ENCODE results near the gene KLF2. TPM values are rescaled to one million over a fixed set of nuclear protein-coding genes. Genes with fewer than 3 reads are reported as not detected.

The KLF2 gene
- 14.6 to 29.9 TPM (median 29.3 TPM) in 5 replicates for total RNA-seq (2022; extraction: Qiagen RNA extraction)

DNA sequence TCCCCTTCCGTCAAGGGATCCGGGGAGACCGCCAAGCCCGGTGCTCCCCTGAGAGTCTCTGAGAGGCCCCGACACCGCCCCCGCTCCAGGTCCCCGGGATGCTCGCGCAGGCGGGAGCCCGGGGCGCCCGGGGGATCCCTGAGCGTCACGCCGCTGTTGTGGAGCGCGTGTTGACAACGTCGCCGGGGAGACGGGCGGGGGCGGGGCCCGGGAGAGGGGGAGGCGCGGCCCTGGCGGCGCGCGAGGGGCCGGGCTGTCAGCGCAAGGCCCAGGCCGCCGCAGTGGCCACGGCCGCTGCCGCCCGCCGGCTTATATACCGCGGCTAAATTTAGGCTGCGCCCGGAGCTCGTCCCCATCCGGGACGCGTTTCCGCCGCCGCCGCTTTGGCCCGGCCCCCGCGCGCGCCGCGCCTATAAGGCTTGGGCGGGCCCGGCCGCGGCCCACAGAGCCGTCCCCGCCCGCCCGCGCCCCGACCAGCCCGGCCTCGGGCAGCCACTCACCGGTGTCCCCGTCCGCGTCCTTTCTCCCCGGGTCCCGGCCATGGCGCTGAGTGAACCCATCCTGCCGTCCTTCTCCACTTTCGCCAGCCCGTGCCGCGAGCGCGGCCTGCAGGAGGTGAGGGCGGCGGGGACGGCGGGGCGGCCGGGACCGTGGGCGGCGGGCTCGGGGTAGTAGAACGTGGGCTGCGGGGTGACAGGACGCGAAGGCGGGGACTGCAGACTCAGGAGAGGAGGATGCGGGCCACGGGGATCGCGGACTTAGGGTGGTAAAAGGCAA is at the start of gene KLF2:
KLF2 (plus strand) TSS at position 443 of the 777 bp plus-strand sequence; CDS start at position 541, 98 bp downstream.

Other genes starting within 250 kb of the KLF2 start
- gene TPM4, start 248.3 kb upstream of the KLF2 start, total RNA-seq (2022; extraction: Qiagen RNA extraction) = 385 to 500 TPM (median 468 TPM) in 5 replicates
- 47.1 to 83.7 TPM (median 48.3 TPM) in 5 replicates for gene RAB8A, start 212.9 kb upstream of the KLF2 start, total RNA-seq (2022; extraction: Qiagen RNA extraction)
- 0.08 to 0.12 TPM (median 0.09 TPM) in 3 of 5 replicates, not detected in the others for gene HSH2D, start 181.1 kb upstream of the KLF2 start, total RNA-seq (2022; extraction: Qiagen RNA extraction)
- gene CIB3, start 151.3 kb upstream of the KLF2 start, total RNA-seq (2022; extraction: Qiagen RNA extraction) = not detected in 5 replicates
- gene FAM32A, start 139.4 kb upstream of the KLF2 start, total RNA-seq (2022; extraction: Qiagen RNA extraction) = 93.0 to 102 TPM (median 95.1 TPM) in 5 replicates
- 55.4 to 68.7 TPM (median 67.7 TPM) in 5 replicates for gene AP1M1, start 126.9 kb upstream of the KLF2 start, total RNA-seq (2022; extraction: Qiagen RNA extraction)
- gene EPS15L1, start 147.1 kb downstream of the KLF2 start, total RNA-seq (2022; extraction: Qiagen RNA extraction) = 14.0 to 17.6 TPM (median 15.6 TPM) in 5 replicates
- 0.28 TPM in 1 of 5 replicates, not detected in the others for gene CALR3, start 171.3 kb downstream of the KLF2 start, total RNA-seq (2022; extraction: Qiagen RNA extraction)
- 2.5 to 2.9 TPM (median 2.9 TPM) in 5 replicates for gene C19orf44, start 171.6 kb downstream of the KLF2 start, total RNA-seq (2022; extraction: Qiagen RNA extraction)
- 27.5 to 34.4 TPM (median 29.9 TPM) in 5 replicates for gene CHERP, start 217.6 kb downstream of the KLF2 start, total RNA-seq (2022; extraction: Qiagen RNA extraction)
- 15.3 to 19.3 TPM (median 18.8 TPM) in 5 replicates for gene SLC35E1, start 247.6 kb downstream of the KLF2 start, total RNA-seq (2022; extraction: Qiagen RNA extraction)